Transverse colon (tissue), 4 donors: ENCODE measurements around the gene TOP2A. TPM values are rescaled to one million over a fixed set of nuclear protein-coding genes. Genes with fewer than 3 reads are reported as not detected.

Experiments used
- DNase-seq: peaks from one replicate; pipeline ENCODE4 v3.0.0-alpha.2; 2019
- H3K27ac ChIP-seq, 4 donors: fragments of 200-600 bp; sonication (generic); 2 replicates each; pipeline ENCODE4 v1.5.1; 2016 to 2018; ENCODE audit warnings: inconsistent platforms in 4 of 4
- H3K27me3 ChIP-seq: fragments of 200-600 bp; sonication (generic); 2 replicates; pipeline ENCODE4 v1.5.1; 2017; ENCODE audit warnings: inconsistent platforms
- H3K36me3 ChIP-seq, 4 donors: fragments of 200-600 bp; sonication (generic); 2 replicates each; pipeline ENCODE4 v1.5.1; 2017 to 2019; ENCODE audit warnings: inconsistent platforms in 4 of 4
- H3K4me1 ChIP-seq, 4 donors: fragments of 200-600 bp; sonication (generic); 2 replicates each; pipeline ENCODE4 v1.5.1; 2017 to 2020; ENCODE audit warnings: inconsistent platforms in 4 of 4
- H3K4me3 ChIP-seq, 4 donors: fragments of 200-600 bp; sonication (generic); 1 replicate in 1 of 4; 2 replicates in 3 of 4; pipeline versions ENCODE4 v1.5.1 to v1.6.1; 2017 to 2019; ENCODE audit warnings: inconsistent platforms in 4 of 4
- H3K9me3 ChIP-seq, 2 donors: fragments of 200-600 bp; sonication (generic); 2 replicates each; pipeline ENCODE4 v1.5.1; 2017 to 2019; ENCODE audit warnings: inconsistent platforms in 2 of 2
- CTCF ChIP-seq, 5 experiments: fragments of 200-600 bp in 3 of 5; fragments of 450-650 bp in 2 of 5; sonication (generic) in 3 of 5; IDR thresholded peaks; 1 replicate in 2 of 5; 2 replicates in 3 of 5; pipeline ENCODE4 v1.5.1; 2016 to 2017; ENCODE audit warnings: antibody characterized with exemption in 5 of 5, inconsistent platforms in 3 of 5, mild to moderate bottlenecking in 2 of 5, moderate library complexity in 1 of 5
- EP300 ChIP-seq: sonication (generic); formaldehyde crosslinking; IDR thresholded peaks from one replicate; pipeline ENCODE4 v1.6.1; 2017; ENCODE audit warnings: antibody characterized with exemption, low read depth
- POLR2A ChIP-seq: fragments of 450-650 bp; IDR thresholded peaks from one replicate; pipeline ENCODE4 v1.6.1; 2016; ENCODE audit warnings: antibody characterized with exemption, mild to moderate bottlenecking, moderate library complexity
- POLR2AphosphoS5 ChIP-seq, 3 donors: sonication (generic); formaldehyde crosslinking; IDR thresholded peaks; one replicate each; pipeline ENCODE4 v1.6.1; 2016; ENCODE audit warnings: antibody characterized with exemption in 3 of 3
- WGBS, 2 donors: methylation state at CpG; one replicate each; pipeline ENCODE4 v1.1.5; 2018; ENCODE audit warnings: low coverage in 1 of 2; 5-methylcytosine and 5-hydroxymethylcytosine counted together
- in situ Hi-C, 4 donors: fragments of 200-750 bp; cut with MboI; loops; one replicate each; pipeline versions ENCODE4 v1.15.0 to v1.15.1; 2017; ENCODE audit warnings: low sequenced_read_pairs in 3 of 4, low pct_ligation_motif_present in 1 of 4, low pct_unique_long_range_greater_than_20kb in 1 of 4
- intact Hi-C: fragments of 100-400 bp; cut with DNase I; formaldehyde crosslinking; loops from one replicate; pipeline ENCODE4 v1.15.1; 2023; ENCODE audit warnings: low total_unique reads
- total RNA-seq, 4 donors: library from RNA; depleted of rRNA; stranded (reverse); fragments of >200 nt; gene quantifications; one replicate each; pipeline ENCODE4 v1.1.0, GENCODE V29; 2016

The TOP2A gene
- total RNA-seq, 4 donors from 2014 or later, result 0.37 to 25.5 (median 7.5) TPM

GRCh38 chr17:40425741-40426140 is 8.0 kb upstream of the TOP2A start:
- H3K27me3 ChIP-seq, result no peaks in the 10 kb centered on the region
- intact Hi-C loops (no loop called here), in situ Hi-C loops (loop anchor here in 2 of 4 donors (25.0 kb wide), 1 partner anchor 112 kb away; no protein-coding TSS in a partner anchor)
- DNase-seq, result no peak
- H3K4me3 ChIP-seq, result no peak overlapping the region
- H3K36me3 ChIP-seq, result no peaks in the 10 kb centered on the region
- 64 to 80% methylated on average over 1 to 4 of the region's 4 CpGs for WGBS, 2 donors
- H3K9me3 ChIP-seq, result no peaks in the 10 kb centered on the region
- no peaks in the 10 kb centered on the region for H3K4me1 ChIP-seq
- no peak overlapping the region for H3K27ac ChIP-seq
- TF ChIP-seq CTCF (IDR thresholded peaks at IDR 0.05) (no peak), EP300 (no peak), POLR2A (no peak), POLR2AphosphoS5 (IDR thresholded peaks at IDR 0.05) (no peak)

- H3K4me1 ChIP-seq, result peaks cover 0 to 10% (median 3%) of the 10 kb centered on the region in 4 donors
- DNase-seq, result no peak
- WGBS, 2 donors, result 68 to 100% methylated on average over 1 to 3 of the region's 3 CpGs
- intact Hi-C loops (loop anchor here (1.0 kb wide), 1 partner anchor 20 kb away; the partner anchor contains the start of gene IGFBP4), in situ Hi-C loops (no loop called here)
- H3K9me3 ChIP-seq, result no peaks in the 10 kb centered on the region
- no peak for TF ChIP-seq POLR2A
- TF ChIP-seq POLR2AphosphoS5 (IDR thresholded peaks at IDR 0.05), result no peak
- no peak for TF ChIP-seq CTCF (IDR thresholded peaks at IDR 0.05)
- no peak for TF ChIP-seq EP300
- no peaks in the 10 kb centered on the region for H3K36me3 ChIP-seq
- H3K27ac ChIP-seq, result no peak overlapping the region
- H3K4me3 ChIP-seq, result no peak overlapping the region
- no peaks in the 10 kb centered on the region for H3K27me3 ChIP-seq
These were observed 5.4 kb upstream of the TOP2A start for GRCh38 chr17:40422990-40423633.

- peaks cover 4 to 30% (median 11%) of the 10 kb centered on the region in 4 donors for H3K4me1 ChIP-seq
- whole genome bisulfite sequencing, 2 donors, result 63 to 67% methylated on average over 4 to 9 of the region's 11 CpGs
- H3K27me3 ChIP-seq, result no peaks in the 10 kb centered on the region
- no peak for DNase-seq
- no peaks in the 10 kb centered on the region for H3K36me3 ChIP-seq
- in situ Hi-C loops, result loop anchor here in 1 of 4 donors (10.0 kb wide), 1 partner anchor 55 kb away; the partner anchor contains the start of gene GJD3
- H3K4me3 ChIP-seq, result no peak overlapping the region
- intact Hi-C loops, result loop anchor here (5.0 kb wide), 1 partner anchor 57 kb away; the partner anchor contains the start of gene GJD3
- H3K27ac ChIP-seq, result no peak overlapping the region
- no peaks in the 10 kb centered on the region for H3K9me3 ChIP-seq
- TF ChIP-seq CTCF (IDR thresholded peaks at IDR 0.05) (no peak), POLR2A (no peak), EP300 (no peak), POLR2AphosphoS5 (IDR thresholded peaks at IDR 0.05) (no peak)
These were observed 2.0 kb upstream of the TOP2A start for GRCh38 chr17:40419559-40420331.

- Histone ChIP-seq H3K27me3 (no peaks in the 10 kb centered on the region), H3K4me3 (peak overlapping the region; percentile 31 to 82 (median 53)), H3K36me3 (no peaks in the 10 kb centered on the region), H3K4me1 (peaks cover 4 to 30% (median 11%) of the 10 kb centered on the region in 4 donors), H3K9me3 (no peaks in the 10 kb centered on the region), H3K27ac (peak overlapping the region; percentile 74 to 80 (median 76))
- 63 to 85% methylated on average over 9 to 16 of the region's 16 CpGs for WGBS, 2 donors
- in situ Hi-C loops (loop anchor here in 1 of 4 donors (10.0 kb wide), 1 partner anchor 54 kb away; the partner anchor contains the start of gene GJD3), intact Hi-C loops (loop anchor here (5.0 kb wide), 1 partner anchor 56 kb away; the partner anchor contains the start of gene GJD3)
- TF ChIP-seq EP300 (no peak), POLR2AphosphoS5 (IDR thresholded peaks at IDR 0.05) (no peak), POLR2A (no peak), CTCF (IDR thresholded peaks at IDR 0.05) (no peak)
- no peak for DNase-seq
These were observed 671 bp upstream of the TOP2A start for GRCh38 chr17:40418428-40418706.
